GM18526 (cell line): ENCODE results near the gene YBX2.

ENCODE experiments used
- POLR2A ChIP-seq: IDR thresholded peaks from 3 replicates; pipeline ENCODE4 v1.6.1; 2011; ENCODE audit not compliant: insufficient read length; ENCODE audit errors: extremely low read depth

YBX2 gene

GRCh38 chr17:7249214-7249613 lies 45.2 kb downstream of the YBX2 start:
- TF ChIP-seq POLR2A = no peak

DNA sequence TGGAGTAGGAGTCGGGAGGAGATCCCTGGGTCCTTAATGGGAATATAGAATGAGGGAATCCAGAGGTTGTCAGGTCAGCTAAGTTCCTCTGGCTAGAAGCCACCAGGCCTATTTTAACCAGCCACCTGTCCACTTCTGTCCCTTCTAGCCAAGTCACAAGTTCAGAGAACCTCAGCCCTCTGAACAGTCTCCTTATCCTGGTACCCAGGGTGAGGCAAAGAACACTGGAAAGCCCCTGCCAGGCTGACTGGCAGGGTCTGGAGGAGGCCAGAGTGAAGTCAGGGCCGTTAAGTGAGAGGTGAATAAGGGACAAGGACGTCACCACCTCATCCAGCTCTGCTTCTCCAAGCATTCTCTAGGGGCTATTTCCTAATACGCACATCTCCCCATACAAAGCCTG lies 45.6 kb downstream of the YBX2 start:
- no peak for TF ChIP-seq POLR2A

GRCh38 chr17:7246779-7247178 lies 47.7 kb downstream of the YBX2 start:
- TF ChIP-seq POLR2A = no peak

DNA sequence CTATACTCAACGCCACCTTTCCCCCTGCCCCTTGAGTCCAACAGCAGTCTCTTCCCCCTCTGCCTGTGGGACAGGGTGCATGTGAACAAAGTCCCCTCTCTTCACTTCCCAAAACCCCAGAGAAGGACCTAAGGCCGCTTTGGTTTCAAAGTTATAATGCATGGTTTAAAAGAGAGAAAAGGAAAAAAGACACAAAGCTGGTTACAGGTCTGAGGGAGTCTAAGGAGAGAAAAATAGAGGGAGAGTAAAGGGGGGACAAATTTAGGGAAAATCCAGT lies 51.0 kb downstream of the YBX2 start:
- no peak for TF ChIP-seq POLR2A

DNA sequence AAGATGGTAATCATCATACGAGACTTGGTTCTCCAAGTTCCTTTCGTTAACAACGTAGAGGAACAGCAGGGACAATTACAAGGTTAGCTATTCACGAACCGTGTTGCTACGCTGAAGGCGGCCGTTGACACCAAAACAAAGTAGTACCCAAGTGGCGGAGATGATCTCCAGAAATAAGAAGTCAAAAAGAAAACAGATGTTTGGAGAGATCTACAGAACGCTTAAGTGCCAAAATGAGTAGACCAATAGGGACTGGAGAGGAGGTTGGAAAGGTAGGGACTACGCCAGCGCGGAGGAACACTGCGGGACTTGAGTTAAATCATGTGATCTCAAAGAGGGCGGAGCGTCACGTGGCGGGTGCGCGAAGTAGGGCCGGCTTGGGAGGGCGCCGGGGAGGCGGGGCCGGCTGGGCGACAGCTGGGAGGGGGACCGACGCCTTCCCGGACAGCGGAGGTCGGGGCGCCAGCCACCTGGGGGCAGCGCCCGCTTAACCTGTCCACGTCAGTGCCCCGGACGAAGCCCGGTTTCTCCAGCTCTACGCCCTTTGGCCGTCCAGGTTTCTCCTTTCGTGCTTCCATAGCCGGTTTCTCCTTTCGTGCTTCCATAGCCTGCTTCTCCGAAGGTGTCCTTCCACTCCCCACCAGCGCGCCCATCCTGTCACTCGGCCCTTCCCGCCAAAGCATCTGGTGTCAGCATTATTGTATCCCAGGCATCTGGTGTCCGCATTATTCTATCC lies 51.6 kb downstream of the YBX2 start:
- peak; percentile 45 for TF ChIP-seq POLR2A

GRCh38 chr17:7241783-7242716 lies 52.4 kb downstream of the YBX2 start, which contains the start of gene GABARAP:
Gene GABARAP (minus strand): TSS chr17:7242449. CDS start chr17:7242330, 119 bp downstream.
- TF ChIP-seq POLR2A = peak; percentile 56

GRCh38 chr17:7241090-7241733 lies 53.2 kb downstream of the YBX2 start:
- no peak for TF ChIP-seq POLR2A

DNA sequence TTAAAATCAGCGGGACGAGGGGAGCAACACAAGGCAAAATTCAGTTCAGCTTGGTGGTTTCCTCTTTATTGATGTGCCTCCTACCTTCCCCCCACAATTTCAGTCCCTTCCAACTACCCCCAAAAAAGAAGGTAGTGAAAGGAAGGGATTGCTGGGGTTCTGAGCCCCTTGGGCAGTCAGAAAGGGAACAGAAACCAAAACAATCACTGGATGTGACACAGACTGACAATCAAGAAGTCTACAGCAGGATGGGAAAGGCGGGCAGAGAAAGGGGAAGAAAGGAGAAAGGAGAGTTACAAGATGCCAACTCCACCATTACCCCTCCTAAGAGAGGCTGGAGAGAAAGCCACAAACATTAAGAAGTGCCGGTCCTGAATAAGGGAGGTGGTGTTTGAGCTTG lies 54.1 kb downstream of the YBX2 start:
- TF ChIP-seq POLR2A = no peak

DNA sequence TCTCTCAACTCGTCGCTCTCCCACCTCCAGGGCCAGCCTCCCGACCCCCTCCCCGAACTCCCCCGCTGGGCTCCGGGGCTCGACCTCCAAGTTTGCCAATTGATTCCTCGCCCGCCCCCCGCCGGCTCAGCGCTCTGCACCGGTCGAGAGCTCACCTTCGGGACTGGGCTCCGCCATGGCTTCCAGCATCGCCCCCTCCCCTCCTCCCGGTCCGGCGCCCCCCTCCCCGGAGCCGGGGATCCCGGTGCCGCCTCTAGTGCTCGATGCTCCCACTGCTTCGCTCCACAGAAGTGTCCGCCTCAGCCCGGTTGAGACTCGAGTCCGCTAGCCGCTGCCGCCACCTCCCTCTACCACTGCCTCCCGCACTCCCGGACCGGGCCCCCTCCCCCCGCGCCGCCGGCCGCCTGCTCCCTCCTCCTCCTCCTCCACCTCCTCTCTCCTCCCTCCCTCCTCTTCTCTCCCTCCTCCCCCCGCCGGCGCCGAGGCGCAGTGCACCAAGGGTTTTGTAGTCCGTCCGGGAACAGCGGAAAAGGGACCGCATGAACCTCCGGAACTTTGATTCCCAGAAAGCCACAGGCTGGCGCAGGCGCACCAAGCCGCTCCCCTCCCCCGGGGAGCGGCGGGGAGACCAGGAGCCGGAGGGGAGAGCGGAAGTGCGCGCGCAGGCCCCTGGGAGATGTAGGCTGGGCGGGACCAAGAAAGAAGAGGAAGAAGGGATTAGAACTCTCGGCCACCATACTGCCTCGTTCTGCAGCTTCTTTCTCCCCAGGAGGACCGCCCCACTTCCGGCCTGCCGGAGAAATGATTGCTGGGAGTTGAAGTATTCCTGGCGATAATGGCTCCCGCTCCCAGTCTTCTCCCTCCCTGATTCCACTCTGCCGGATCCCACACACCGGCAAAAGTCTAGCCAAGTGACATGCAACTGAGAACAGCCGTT lies 55.1 kb downstream of the YBX2 start, which contains the start of gene PHF23:
PHF23 (minus strand) TSS at position 367 of the 937 bp plus-strand sequence; CDS start at position 189, 178 bp downstream.
- TF ChIP-seq POLR2A = peak; percentile 32

- TF ChIP-seq POLR2A = no peak
Observed at GRCh38 chr17:7238420-7239090, 55.9 kb downstream of the YBX2 start.
